ENCODE data around the gene ADGB. TPM values are rescaled to one million over a fixed set of nuclear protein-coding genes. Genes with fewer than 3 reads are reported as not detected.
"Not testable (repeated sequence)": the region's sequence is repeated elsewhere in the genome, so short reads cannot be mapped to it uniquely, and the experiment has no call there.

Gene ADGB
- polyA plus RNA-seq, 1 donor (not counting 4 experiments of a cell fraction or from before 2014, with no cell fraction given) = not detected

DNA sequence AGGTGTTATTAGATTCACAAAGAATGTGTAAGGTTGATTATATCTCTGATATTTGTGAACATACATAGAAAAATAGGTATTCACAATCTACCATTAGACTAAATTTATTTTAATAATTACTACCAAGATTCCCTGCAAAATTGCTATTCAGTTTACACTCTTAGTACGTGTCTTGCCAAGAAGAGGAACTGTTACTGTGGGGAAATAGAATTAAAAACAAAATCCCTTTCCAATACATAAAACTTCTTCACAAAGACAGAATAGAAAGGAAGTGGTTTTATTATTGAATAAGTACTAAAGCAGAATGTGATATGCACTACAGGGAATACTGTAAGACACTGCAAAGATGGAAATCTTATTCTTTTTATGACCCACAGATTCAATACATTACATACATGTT is 38.2 kb upstream of the ADGB start:
- Histone ChIP-seq H3K4me3 (ENCODE audit: control insufficient read depth in 2 of 3, extremely low read depth in 1 of 3, insufficient read depth in 2 of 3, low read depth in 1 of 3, low read length in 3 of 3) (no peak overlapping the region), H2AFZ (ENCODE audit: control insufficient read depth, low read length) (no peak overlapping the region), H3K4me2 (ENCODE audit: control insufficient read depth, extremely low read depth, insufficient read depth, low read depth, low read length) (no peak overlapping the region), H3K36me3 (ENCODE audit: control insufficient read depth in 2 of 2, extremely low read depth in 1 of 2, insufficient read depth in 2 of 2, low read length in 2 of 2) (no peaks in the 10 kb centered on the region), H4K20me1 (ENCODE audit: control insufficient read depth, extremely low read depth, insufficient read depth, low read length) (no peaks in the 10 kb centered on the region), H3K27ac (ENCODE audit: control insufficient read depth, insufficient read depth, low read length) (no peak overlapping the region), H3K9ac (ENCODE audit: control insufficient read depth, extremely low read depth, insufficient read depth, low read length) (no peak overlapping the region), H3K4me1 (ENCODE audit: control insufficient read depth, extremely low read depth, insufficient read depth, low read length) (no peaks in the 10 kb centered on the region), H3K9me3 (ENCODE audit: control insufficient read depth, low read depth, low read length) (no peaks in the 10 kb centered on the region), H3K27me3 (ENCODE audit: control insufficient read depth, extremely low read depth, insufficient read depth, low read length) (no peaks in the 10 kb centered on the region), H3K79me2 (ENCODE audit: control insufficient read depth, insufficient read depth, low read length) (no peaks in the 10 kb centered on the region), H3K9me1 (ENCODE audit: control insufficient read depth, extremely low read depth, insufficient read depth, low read length) (no peaks in the 10 kb centered on the region)
- no peak for FAIRE-seq
- dilution Hi-C loops (cut with MboI; ENCODE audit: extremely low pct_ligation_motif_present, low sequenced_read_pairs) = no loop called here
- DNase-seq (ENCODE audit: low read depth, low spot score) = no peak
- no peak for TF ChIP-seq EZH2 (IDR thresholded peaks at IDR 0.05; ENCODE audit: low read length)
- TF ChIP-seq, protein P1, sequence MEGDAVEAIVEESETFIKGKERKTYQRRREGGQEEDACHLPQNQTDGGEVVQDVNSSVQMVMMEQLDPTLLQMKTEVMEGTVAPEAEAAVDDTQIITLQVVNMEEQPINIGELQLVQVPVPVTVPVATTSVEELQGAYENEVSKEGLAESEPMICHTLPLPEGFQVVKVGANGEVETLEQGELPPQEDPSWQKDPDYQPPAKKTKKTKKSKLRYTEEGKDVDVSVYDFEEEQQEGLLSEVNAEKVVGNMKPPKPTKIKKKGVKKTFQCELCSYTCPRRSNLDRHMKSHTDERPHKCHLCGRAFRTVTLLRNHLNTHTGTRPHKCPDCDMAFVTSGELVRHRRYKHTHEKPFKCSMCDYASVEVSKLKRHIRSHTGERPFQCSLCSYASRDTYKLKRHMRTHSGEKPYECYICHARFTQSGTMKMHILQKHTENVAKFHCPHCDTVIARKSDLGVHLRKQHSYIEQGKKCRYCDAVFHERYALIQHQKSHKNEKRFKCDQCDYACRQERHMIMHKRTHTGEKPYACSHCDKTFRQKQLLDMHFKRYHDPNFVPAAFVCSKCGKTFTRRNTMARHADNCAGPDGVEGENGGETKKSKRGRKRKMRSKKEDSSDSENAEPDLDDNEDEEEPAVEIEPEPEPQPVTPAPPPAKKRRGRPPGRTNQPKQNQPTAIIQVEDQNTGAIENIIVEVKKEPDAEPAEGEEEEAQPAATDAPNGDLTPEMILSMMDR (optimal IDR thresholded peaks at IDR 0.05 in 1 of 3, IDR thresholded peaks at IDR 0.05 in 1 of 3, conservative IDR thresholded peaks at IDR 0.05 in 1 of 3; ENCODE audit: extremely low read depth in 1 of 3, insufficient read depth in 2 of 3, low read length in 3 of 3) = no peak

DNA sequence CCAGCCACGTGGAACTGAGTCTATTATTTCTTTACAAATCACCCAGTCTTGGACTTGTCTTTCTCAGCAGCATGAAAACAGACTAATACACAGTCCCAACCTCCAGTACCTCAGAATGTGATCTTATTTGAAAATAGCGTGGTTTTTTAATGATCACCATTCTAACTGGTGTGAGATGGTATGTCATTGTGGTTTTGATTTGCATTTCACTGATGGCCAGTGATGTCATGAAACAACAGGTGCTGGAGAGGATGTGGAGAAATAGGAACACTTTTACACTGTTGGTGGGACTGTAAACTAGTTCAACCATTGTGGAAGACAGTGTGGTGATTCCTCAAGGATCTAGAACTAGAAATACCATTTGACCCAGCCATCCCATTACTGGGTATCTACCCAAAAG is 32.1 kb upstream of the ADGB start:
- dilution Hi-C loops (cut with MboI; ENCODE audit: extremely low pct_ligation_motif_present, low sequenced_read_pairs); DNase-seq (ENCODE audit: low read depth, low spot score); H3K79me2 ChIP-seq (ENCODE audit: control insufficient read depth, insufficient read depth, low read length); H3K9ac ChIP-seq (ENCODE audit: control insufficient read depth, extremely low read depth, insufficient read depth, low read length); H4K20me1 ChIP-seq (ENCODE audit: control insufficient read depth, extremely low read depth, insufficient read depth, low read length); H2AFZ ChIP-seq (ENCODE audit: control insufficient read depth, low read length); FAIRE-seq; H3K27me3 ChIP-seq (ENCODE audit: control insufficient read depth, extremely low read depth, insufficient read depth, low read length); H3K27ac ChIP-seq (ENCODE audit: control insufficient read depth, insufficient read depth, low read length); H3K9me1 ChIP-seq (ENCODE audit: control insufficient read depth, extremely low read depth, insufficient read depth, low read length); H3K4me2 ChIP-seq (ENCODE audit: control insufficient read depth, extremely low read depth, insufficient read depth, low read depth, low read length); H3K4me1 ChIP-seq (ENCODE audit: control insufficient read depth, extremely low read depth, insufficient read depth, low read length); H3K9me3 ChIP-seq (ENCODE audit: control insufficient read depth, low read depth, low read length); H3K36me3 ChIP-seq (ENCODE audit: control insufficient read depth in 2 of 2, extremely low read depth in 1 of 2, insufficient read depth in 2 of 2, low read length in 2 of 2); H3K4me3 ChIP-seq (ENCODE audit: control insufficient read depth in 2 of 3, extremely low read depth in 1 of 3, insufficient read depth in 2 of 3, low read depth in 1 of 3, low read length in 3 of 3): not testable (repeated sequence)

DNA sequence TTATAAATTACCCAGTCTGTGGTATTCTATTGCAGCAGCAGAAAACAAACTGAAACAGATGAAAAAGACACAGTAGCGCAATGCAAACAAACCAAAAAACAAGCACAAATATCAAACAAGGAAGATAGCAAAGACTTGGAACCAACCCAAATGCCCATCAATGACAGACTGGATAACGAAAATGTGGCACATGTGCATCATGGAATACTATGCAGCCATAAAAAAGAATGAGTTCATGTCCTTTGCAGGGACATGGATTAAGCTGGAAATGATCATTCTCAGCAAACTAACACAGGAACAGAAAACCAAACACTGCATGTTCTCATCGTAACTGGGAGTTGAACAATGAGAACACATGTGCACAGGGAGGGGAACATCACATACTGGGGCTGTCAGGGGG is 30.2 kb upstream of the ADGB start:
- H3K9ac ChIP-seq (ENCODE audit: control insufficient read depth, extremely low read depth, insufficient read depth, low read length); H2AFZ ChIP-seq (ENCODE audit: control insufficient read depth, low read length); H3K9me1 ChIP-seq (ENCODE audit: control insufficient read depth, extremely low read depth, insufficient read depth, low read length); H3K4me1 ChIP-seq (ENCODE audit: control insufficient read depth, extremely low read depth, insufficient read depth, low read length); FAIRE-seq; H3K4me2 ChIP-seq (ENCODE audit: control insufficient read depth, extremely low read depth, insufficient read depth, low read depth, low read length); DNase-seq (ENCODE audit: low read depth, low spot score); H3K4me3 ChIP-seq (ENCODE audit: control insufficient read depth in 2 of 3, extremely low read depth in 1 of 3, insufficient read depth in 2 of 3, low read depth in 1 of 3, low read length in 3 of 3); H3K79me2 ChIP-seq (ENCODE audit: control insufficient read depth, insufficient read depth, low read length); H3K27ac ChIP-seq (ENCODE audit: control insufficient read depth, insufficient read depth, low read length); H3K27me3 ChIP-seq (ENCODE audit: control insufficient read depth, extremely low read depth, insufficient read depth, low read length); H3K9me3 ChIP-seq (ENCODE audit: control insufficient read depth, low read depth, low read length); H4K20me1 ChIP-seq (ENCODE audit: control insufficient read depth, extremely low read depth, insufficient read depth, low read length); H3K36me3 ChIP-seq (ENCODE audit: control insufficient read depth in 2 of 2, extremely low read depth in 1 of 2, insufficient read depth in 2 of 2, low read length in 2 of 2); dilution Hi-C loops (cut with MboI; ENCODE audit: extremely low pct_ligation_motif_present, low sequenced_read_pairs): not testable (repeated sequence)

Measured in keratinocyte (primary cell).